K562 (cell line): ENCODE data around the gene KAT5. TPM values are rescaled to one million over a fixed set of nuclear protein-coding genes. Genes with fewer than 3 reads are reported as not detected.

Experiments
- ATAC-seq: fragments of 200-7000 bp; cut with Tn5 transposase; 3 replicates; pipeline ENCODE4 v1.9.1; 2020; ENCODE audit warnings: moderate library complexity
- BruUV-seq: library from RNA; stranded (reverse); fragments of 400-500 nt; replicated peaks from 2 replicates; lab custom pipeline; 2021; lab: Mats Ljungman, UMichigan
- CTCF ChIA-PET: fragments of 300-600 bp; formaldehyde crosslinking; extraction: SDS; loops from one replicate; lab custom pipeline; 2021; ENCODE audit warnings: low intra/inter-chr PET ratio; lab: Yijun Ruan, JAX
- POLR2A ChIA-PET: fragments of 300-600, 350-650 bp; sonication (Branson Sonifier 250); formaldehyde crosslinking; extraction: SDS; loops from one replicate; lab custom pipeline; 2021; ENCODE audit warnings: antibody characterized with exemption, inconsistent platforms; lab: Yijun Ruan, JAX
- DNase-seq, 4 experiments: peaks; one replicate each; pipeline versions ENCODE4 v3.0.0 to v3.0.0-alpha.2; 2011 to 2018; ENCODE audit warnings: low spot score in 3 of 4, mixed read lengths in 3 of 4; ENCODE audit errors: extremely low read depth in 1 of 4
- FAIRE-seq: peaks from 2 replicates; lab custom pipeline; 2011; peaks lifted over from hg19 to GRCh38; lab: Jason Lieb, UNC
- H2AFZ ChIP-seq: 2 replicates; pipeline ENCODE4 v1.6.0; 2011; ENCODE audit warnings: low read depth, low read length, control low read depth, inconsistent platforms
- H3K27ac ChIP-seq: fragments of 200-600 bp; 3 replicates; pipeline ENCODE4 v1.8.0; 2011; ENCODE audit warnings: low read depth, mild to moderate bottlenecking, control low read depth, inconsistent platforms, low read length, moderate library complexity, mixed read lengths; ENCODE audit errors: extremely low read depth
- H3K27me3 ChIP-seq, 2 experiments: fragments of 300-600 bp in 1 of 2; 2 replicates in 1 of 2; 3 replicates in 1 of 2; pipeline versions ENCODE4 v1.6.0 to v1.8.0; 2011; ENCODE audit warnings: inconsistent platforms in 2 of 2, low read length in 2 of 2, mild to moderate bottlenecking in 1 of 2, mixed read lengths in 1 of 2, moderate library complexity in 1 of 2; ENCODE audit not compliant: control insufficient read depth in 2 of 2, insufficient read depth in 2 of 2
- H3K36me3 ChIP-seq: fragments of 300-600 bp; 3 replicates; pipeline ENCODE4 v1.8.0; 2011; ENCODE audit warnings: mild to moderate bottlenecking, low read length, inconsistent platforms; ENCODE audit not compliant: control insufficient read depth, insufficient read depth
- H3K4me1 ChIP-seq, 2 experiments: fragments of 200-600 bp in 1 of 2; replicated peaks in 1 of 2; 2 replicates in 1 of 2; 3 replicates in 1 of 2; pipeline versions ENCODE4 v1.5.1 to v1.8.0; 2011; ENCODE audit warnings: inconsistent platforms in 2 of 2, low read length in 2 of 2, mild to moderate bottlenecking in 1 of 2, mixed read lengths in 1 of 2, moderate library complexity in 1 of 2; ENCODE audit not compliant: control insufficient read depth in 2 of 2, insufficient read depth in 2 of 2
- H3K4me2 ChIP-seq: 2 replicates; pipeline ENCODE4 v1.6.1; 2011; ENCODE audit warnings: low read length, control low read depth, inconsistent platforms, mixed read lengths; ENCODE audit not compliant: insufficient read depth
- H3K4me3 ChIP-seq: fragments of 200-600 bp; sonication (generic), shearing (Covaris generic); 2 replicates; pipeline ENCODE4 v1.5.1; 2016; ENCODE audit warnings: control low read depth, inconsistent platforms
- H3K79me2 ChIP-seq: fragments of 200-600 bp; 3 replicates; pipeline ENCODE4 v1.8.0; 2011; ENCODE audit warnings: low read length, inconsistent platforms; ENCODE audit not compliant: control insufficient read depth, insufficient read depth
- H3K9ac ChIP-seq, 2 experiments: 2 replicates each; pipeline versions ENCODE4 v1.6.0 to v1.6.1; 2011; ENCODE audit warnings: low read depth in 2 of 2, low read length in 2 of 2, control low read depth in 1 of 2, inconsistent platforms in 1 of 2, mild to moderate bottlenecking in 1 of 2, mixed read lengths in 1 of 2; ENCODE audit not compliant: insufficient read depth in 1 of 2
- H3K9me1 ChIP-seq: one replicate; pipeline ENCODE4 v1.6.0; 2011; ENCODE audit warnings: inconsistent platforms, mild to moderate bottlenecking, low read length, moderate library complexity; ENCODE audit not compliant: control insufficient read depth, insufficient read depth
- H3K9me3 ChIP-seq: replicated peaks from 2 replicates; pipeline ENCODE4 v1.5.1; 2011; ENCODE audit warnings: low read depth, low read length, inconsistent platforms; ENCODE audit not compliant: control insufficient read depth, insufficient read depth
- H4K20me1 ChIP-seq: replicated peaks from 2 replicates; pipeline ENCODE4 v1.6.1; 2011; ENCODE audit warnings: low read length, inconsistent platforms, mixed read lengths; ENCODE audit not compliant: control insufficient read depth, insufficient read depth
- CBX5 ChIP-seq: IDR thresholded peaks from 2 replicates; pipeline ENCODE4 v1.6.1; 2014; ENCODE audit warnings: low read depth, borderline replicate concordance
- DNMT1 ChIP-seq: fragments of 450-650 bp; IDR thresholded peaks from 2 replicates; pipeline ENCODE4 v1.6.1; 2016; ENCODE audit warnings: antibody characterized with exemption, mild to moderate bottlenecking
- HNRNPK ChIP-seq: fragments of 200-400 bp; formaldehyde crosslinking; IDR thresholded peaks from one replicate; pipeline ENCODE4 v1.6.1; 2018; ENCODE audit warnings: mild to moderate bottlenecking, low read depth, low read length; ENCODE audit not compliant: poor library complexity, severe bottlenecking
- NFYB ChIP-seq: IDR thresholded peaks from 2 replicates; pipeline ENCODE4 v1.6.1; 2011; ENCODE audit warnings: mild to moderate bottlenecking, moderate library complexity; ENCODE audit not compliant: insufficient read length; ENCODE audit errors: extremely low read depth
- POLR2A ChIP-seq: fragments of 450-650 bp; conservative IDR thresholded peaks from 2 replicates; pipeline ENCODE4 v1.6.1; 2016
- ZFP36 ChIP-seq: fragments of 150-350 bp; IDR thresholded peaks from 2 replicates; pipeline ENCODE4 v1.6.1; 2018; ENCODE audit warnings: low read length, low read depth; ENCODE audit not compliant: partially characterized antibody
- WGBS: fragments of 100-300 bp; shearing (Covaris generic); methylation state at CpG from one replicate; pipeline ENCODE4 v1.1.6; 2016; ENCODE audit warnings: low coverage, mixed read lengths; ENCODE audit not compliant: insufficient coverage; ENCODE audit errors: missing lambda C conversion rate; 5-methylcytosine and 5-hydroxymethylcytosine counted together
- in situ Hi-C: fragments of 300-500 bp; cut with MboI; formaldehyde crosslinking; loops from 4 replicates; pipeline ENCODE4 v1.15.0; 2018; ENCODE audit warnings: inconsistent platforms, mixed read lengths
- intact Hi-C: fragments of 100-400 bp; cut with micrococcal nuclease; formaldehyde crosslinking; loops from 2 replicates; pipeline ENCODE4 v1.14.2; 2022
- polyA plus RNA-seq, 8 experiments: library from polyadenylated mRNA; depleted of rRNA in 4 of 8; stranded (reverse) in 5 of 8; unstranded in 3 of 8; fragments of >200 nt; fragmentation: Nextera tagmentation in 2 of 8; fragmentation: Illumina TruSeq in 1 of 8; extraction: Ambion mirVana in 2 of 8; extraction: Trizol in 1 of 8; gene quantifications; 2 replicates each; pipeline versions ENCODE4 v1.2.1 to v1.2.3, GENCODE V29; 2011 to 2014; ENCODE audit warnings: inconsistent platforms in 1 of 8, missing spikeins in 1 of 8
- total RNA-seq, 7 experiments: library from RNA; depleted of rRNA in 6 of 7; stranded (reverse); fragments of >200 nt in 6 of 7; fragmentation: Illumina TruSeq in 2 of 7; extraction: Trizol in 2 of 7; gene quantifications; 2 replicates each; pipeline versions ENCODE4 v1.2.1 to v1.2.3, GENCODE V29; 2011 to 2021; ENCODE audit warnings: low replicate concordance in 1 of 7

KAT5 gene
- total and polyA plus RNA-seq, 9 of the 15 experiments (the other 6 are each of a cell fraction or from before 2014, with no cell fraction given), result 3.6 to 76.8 (median 52.7) TPM

GRCh38 chr11:65736810-65737209 is 24.8 kb downstream of the KAT5 start:
- Histone ChIP-seq H3K4me3 (no peak overlapping the region), H3K79me2 (no peaks in the 10 kb centered on the region), H4K20me1 (no peaks in the 10 kb centered on the region), H3K4me2 (no peak overlapping the region), H3K9me1 (no peaks in the 10 kb centered on the region), H3K9ac (no peak overlapping the region), H3K27me3 (peaks cover 2 to 9% of the 10 kb centered on the region in 2 experiments; a peak in 3 of 5 replicates), H3K36me3 (no peaks in the 10 kb centered on the region)
- BruUV-seq, result no TSS peak
- no peak for ATAC-seq
- DNase-seq, result no peak
- FAIRE-seq, result no peak
- intact Hi-C loops (no loop called here), in situ Hi-C loops (no loop called here)
- POLR2A ChIA-PET, result no interaction called here
- TF ChIP-seq HNRNPK (no peak), ZFP36 (peak; percentile 58)
- TF ChIP-seq, all 486 proteins: peak for 1
- no peak overlapping the region for H2AFZ ChIP-seq
- H3K27ac ChIP-seq, result no peak overlapping the region
- no peaks in the 10 kb centered on the region; the same call in 1 of the 2 replicates for H3K9me3 ChIP-seq
- CTCF ChIA-PET, result interaction anchor here (0.6 kb wide), 1 partner anchor 27 kb away, joined by 3 read pairs; no protein-coding TSS in a partner anchor
- H3K4me1 ChIP-seq, result no peaks in the 10 kb centered on the region

GRCh38 chr11:65739022-65739421 is 27.0 kb downstream of the KAT5 start:
- FAIRE-seq, result no peak
- Histone ChIP-seq H3K9me3 (no peaks in the 10 kb centered on the region), H4K20me1 (no peaks in the 10 kb centered on the region), H3K79me2 (no peaks in the 10 kb centered on the region), H3K36me3 (no peaks in the 10 kb centered on the region), H3K4me2 (no peak overlapping the region), H3K27me3 (peaks cover 0 to 9% of the 10 kb centered on the region in 2 experiments; a peak in 2 of 5 replicates), H3K4me1 (peaks cover 4 to 7% of the 10 kb centered on the region in 2 experiments; a peak in 3 of 5 replicates), H3K4me3 (no peak overlapping the region), H2AFZ (no peak overlapping the region), H3K27ac (no peak overlapping the region), H3K9ac (no peak overlapping the region), H3K9me1 (no peaks in the 10 kb centered on the region)
- in situ Hi-C loops, result no loop called here
- TF ChIP-seq NFYB, result no peak
- TF ChIP-seq DNMT1, result no peak
- no peak for TF ChIP-seq POLR2A
- no peak for TF ChIP-seq CBX5
- ChIA-PET CTCF (interaction anchor here (0.6 kb wide), 1 partner anchor 69 kb away, joined by 3 read pairs; no protein-coding TSS in a partner anchor), POLR2A (no interaction called here)
- no TSS peak for BruUV-seq
- no peak for DNase-seq
- WGBS, result 52% methylated on average over 2 of the region's 2 CpGs
- ATAC-seq, result no peak
- intact Hi-C loops, result no loop called here
